Trophoblast cell (in vitro differentiated cells and primary cell): ENCODE data around the gene IRAK3.
A peak's percentile ranks its signal among the peaks of the same experiment; 100 is the strongest.
"Not testable (repeated sequence)": the region's sequence is repeated elsewhere in the genome, so short reads cannot be mapped to it uniquely, and the experiment has no call there.

ENCODE experiments used
- DNase-seq, 2 donors: peaks; one replicate each; pipeline ENCODE4 v3.0.0-alpha.2; 2016
- H2AFZ ChIP-seq: 2 replicates; pipeline ENCODE4 v1.6.1; 2013; ENCODE audit warnings: low read length, moderate library complexity, mild to moderate bottlenecking; ENCODE audit not compliant: insufficient read depth, poor library complexity
- H2AK5ac ChIP-seq: 2 replicates; pipeline ENCODE4 v1.6.1; 2013; ENCODE audit warnings: mild to moderate bottlenecking, low read length
- H2BK120ac ChIP-seq: 2 replicates; pipeline ENCODE4 v1.6.1; 2013; ENCODE audit warnings: low read length, mild to moderate bottlenecking, moderate library complexity; ENCODE audit not compliant: insufficient read depth, poor library complexity
- H2BK12ac ChIP-seq: 2 replicates; pipeline ENCODE4 v1.6.1; 2013; ENCODE audit warnings: mild to moderate bottlenecking, low read length, moderate library complexity
- H2BK5ac ChIP-seq: 2 replicates; pipeline ENCODE4 v1.6.1; 2013; ENCODE audit warnings: low read length, low read depth, moderate library complexity, mild to moderate bottlenecking; ENCODE audit not compliant: poor library complexity
- H3K14ac ChIP-seq: 2 replicates; pipeline ENCODE4 v1.6.1; 2013; ENCODE audit warnings: mild to moderate bottlenecking, low read length
- H3K18ac ChIP-seq: 2 replicates; pipeline ENCODE4 v1.6.1; 2013; ENCODE audit warnings: mild to moderate bottlenecking, low read length
- H3K23ac ChIP-seq: 2 replicates; pipeline ENCODE4 v1.6.1; 2013; ENCODE audit warnings: low read length
- H3K27ac ChIP-seq: 2 replicates; pipeline ENCODE4 v1.5.1; 2013; ENCODE audit warnings: low read depth, mild to moderate bottlenecking, inconsistent platforms, low read length, moderate library complexity
- H3K27me3 ChIP-seq: 2 replicates; pipeline ENCODE4 v1.6.1; 2013; ENCODE audit warnings: inconsistent platforms, mild to moderate bottlenecking, low read length, moderate library complexity; ENCODE audit not compliant: insufficient read depth
- H3K36me3 ChIP-seq, 2 experiments: 1 replicate in 1 of 2; 2 replicates in 1 of 2; pipeline ENCODE4 v1.6.1; 2013; ENCODE audit warnings: low read length in 2 of 2, mild to moderate bottlenecking in 2 of 2, moderate library complexity in 1 of 2; ENCODE audit not compliant: insufficient read depth in 2 of 2, control insufficient read depth in 1 of 2
- H3K4ac ChIP-seq: 2 replicates; pipeline ENCODE4 v1.6.1; 2013; ENCODE audit warnings: low read depth, mild to moderate bottlenecking, low read length, moderate library complexity
- H3K4me1 ChIP-seq, 2 experiments: 1 replicate in 1 of 2; 2 replicates in 1 of 2; pipeline ENCODE4 v1.6.1; 2013; ENCODE audit warnings: low read length in 2 of 2, mild to moderate bottlenecking in 2 of 2, moderate library complexity in 1 of 2; ENCODE audit not compliant: insufficient read depth in 2 of 2, control insufficient read depth in 1 of 2
- H3K4me2 ChIP-seq: 2 replicates; pipeline ENCODE4 v1.6.1; 2013; ENCODE audit warnings: inconsistent platforms, mild to moderate bottlenecking, low read length, moderate library complexity
- H3K4me3 ChIP-seq: 2 replicates; pipeline ENCODE4 v1.5.1; 2013; ENCODE audit warnings: mild to moderate bottlenecking, low read depth, low read length, inconsistent platforms
- H3K79me1 ChIP-seq: one replicate; pipeline ENCODE4 v1.6.1; 2013; ENCODE audit warnings: low read length
- H3K79me2 ChIP-seq: 2 replicates; pipeline ENCODE4 v1.6.1; 2013; ENCODE audit warnings: low read length, mild to moderate bottlenecking; ENCODE audit not compliant: control insufficient read depth, insufficient read depth, poor library complexity
- H3K9ac ChIP-seq: 2 replicates; pipeline ENCODE4 v1.6.1; 2013; ENCODE audit warnings: mild to moderate bottlenecking, low read length
- H3K9me3 ChIP-seq: 2 replicates; pipeline ENCODE4 v1.6.1; 2013; ENCODE audit warnings: low read depth, mild to moderate bottlenecking, control low read depth, inconsistent platforms, low read length; ENCODE audit not compliant: insufficient read depth
- H4K12ac ChIP-seq: 2 replicates; pipeline ENCODE4 v1.6.1; 2013; ENCODE audit warnings: low read depth, mild to moderate bottlenecking, low read length, moderate library complexity
- H4K8ac ChIP-seq: 2 replicates; pipeline ENCODE4 v1.6.1; 2013; ENCODE audit warnings: low read depth, mild to moderate bottlenecking, low read length, moderate library complexity
- H4K91ac ChIP-seq: one replicate; pipeline ENCODE4 v1.6.1; 2013; ENCODE audit warnings: low read depth, mild to moderate bottlenecking, low read length, moderate library complexity
- WGBS: extraction: QIAGEN DNeasy Blood & Tissue Kit; methylation state at CpG from one replicate; pipeline ENCODE4 v1.1.7; 2013; ENCODE audit warnings: missing lambda C conversion rate; ENCODE audit not compliant: insufficient read length, insufficient coverage; ENCODE audit errors: extremely low coverage; 5-methylcytosine and 5-hydroxymethylcytosine counted together

IRAK3 gene

GRCh38 chr12:66213011-66213410, 24.0 kb downstream of the IRAK3 start:
- not testable (repeated sequence) for H3K27me3 ChIP-seq, H4K8ac ChIP-seq, H2AK5ac ChIP-seq, H3K4ac ChIP-seq, H2BK5ac ChIP-seq, H3K14ac ChIP-seq, H4K12ac ChIP-seq, H3K4me3 ChIP-seq, H3K4me1 ChIP-seq, H3K9ac ChIP-seq, H3K36me3 ChIP-seq, DNase-seq, H2BK12ac ChIP-seq, H3K4me2 ChIP-seq, H3K18ac ChIP-seq, H2BK120ac ChIP-seq, H4K91ac ChIP-seq, H3K79me1 ChIP-seq, H3K27ac ChIP-seq, H3K9me3 ChIP-seq, H2AFZ ChIP-seq, H3K79me2 ChIP-seq, H3K23ac ChIP-seq
- WGBS, result no CpG with 5 or more reads among the region's 3 CpGs

- Histone ChIP-seq H3K4ac (no peak overlapping the region), H3K4me2 (no peak overlapping the region), H3K27me3 (no peaks in the 10 kb centered on the region), H3K23ac (no peak overlapping the region), H2BK120ac (no peak overlapping the region), H2AFZ (no peak overlapping the region), H2BK5ac (no peak overlapping the region), H4K91ac (no peak overlapping the region), H3K36me3 (no peaks in the 10 kb centered on the region), H2AK5ac (no peak overlapping the region), H3K79me2 (no peaks in the 10 kb centered on the region), H3K27ac (no peak overlapping the region), H4K8ac (no peak overlapping the region), H3K14ac (no peak overlapping the region), H3K9ac (no peak overlapping the region), H3K18ac (no peak overlapping the region), H2BK12ac (no peak overlapping the region), H3K4me3 (no peak overlapping the region), H3K4me1 (no peaks in the 10 kb centered on the region), H3K9me3 (no peaks in the 10 kb centered on the region), H4K12ac (no peak overlapping the region), H3K79me1 (no peaks in the 10 kb centered on the region)
- WGBS, result no CpG with 5 or more reads among the region's 4 CpGs
- DNase-seq, result peak in 1 of 2 donors; percentile 8
Observed at GRCh38 chr12:66217342-66217917, 28.4 kb downstream of the IRAK3 start.

GRCh38 chr12:66228462-66228861, 39.4 kb downstream of the IRAK3 start:
- Histone ChIP-seq H3K23ac (no peak overlapping the region), H2AK5ac (no peak overlapping the region), H2BK120ac (no peak overlapping the region), H4K12ac (no peak overlapping the region), H3K27ac (no peak overlapping the region), H3K79me1 (no peaks in the 10 kb centered on the region), H3K4me1 (no peaks in the 10 kb centered on the region), H3K4me2 (no peak overlapping the region), H3K14ac (no peak overlapping the region), H2BK5ac (no peak overlapping the region), H3K4ac (no peak overlapping the region), H3K18ac (no peak overlapping the region), H3K27me3 (no peaks in the 10 kb centered on the region), H3K79me2 (no peaks in the 10 kb centered on the region), H2BK12ac (no peak overlapping the region), H3K36me3 (no peaks in the 10 kb centered on the region), H4K8ac (no peak overlapping the region), H3K9me3 (no peaks in the 10 kb centered on the region), H4K91ac (no peak overlapping the region), H3K9ac (no peak overlapping the region), H2AFZ (no peak overlapping the region), H3K4me3 (no peak overlapping the region)
- no peak for DNase-seq

GRCh38 chr12:66232263-66232662, 43.2 kb downstream of the IRAK3 start:
- Histone ChIP-seq H2AK5ac (no peak overlapping the region), H3K4me1 (no peaks in the 10 kb centered on the region), H3K14ac (no peak overlapping the region), H3K79me2 (no peaks in the 10 kb centered on the region), H3K79me1 (no peaks in the 10 kb centered on the region), H2AFZ (no peak overlapping the region), H3K27ac (no peak overlapping the region), H4K91ac (no peak overlapping the region), H3K23ac (no peak overlapping the region), H2BK120ac (no peak overlapping the region), H3K27me3 (no peaks in the 10 kb centered on the region), H3K9ac (no peak overlapping the region), H3K4me2 (no peak overlapping the region), H3K18ac (no peak overlapping the region), H4K12ac (no peak overlapping the region), H2BK12ac (no peak overlapping the region), H3K4me3 (no peak overlapping the region), H2BK5ac (no peak overlapping the region), H3K36me3 (no peaks in the 10 kb centered on the region), H4K8ac (no peak overlapping the region), H3K4ac (no peak overlapping the region), H3K9me3 (no peaks in the 10 kb centered on the region)
- DNase-seq, result no peak
- WGBS, result no CpG with 5 or more reads among the region's 3 CpGs
